Activated CD8-positive, alpha-beta T cell treated with anti-CD3 and anti-CD28 coated beads, Interleukin-2, amount 10 ng/mL, durations not matched to agents 7 days and 5 days (primary cell): Measurements from ENCODE around the gene IDUA. TPM values are rescaled to one million over a fixed set of nuclear protein-coding genes. Genes with fewer than 3 reads are reported as not detected.
"Not testable (repeated sequence)": the region's sequence is repeated elsewhere in the genome, so short reads cannot be mapped to it uniquely, and the experiment has no call there.

Source experiments
- ATAC-seq: fragments of 150-1000 bp; cut with Tn5 transposase; one replicate; pipeline ENCODE4 v1.10.0; 2021; ENCODE audit warnings: moderate library complexity
- CTCF ChIA-PET: fragments of 350-600 bp; sonication (Branson Sonifier 250); formaldehyde crosslinking; loops from one replicate; lab custom pipeline; 2021; ENCODE audit warnings: antibody characterized with exemption; lab: Charles Lee
- POLR2A ChIA-PET: fragments of 350-600 bp; sonication (Branson Sonifier 250); formaldehyde crosslinking; loops from one replicate; lab custom pipeline; 2021; ENCODE audit warnings: antibody characterized with exemption; lab: Charles Lee
- DNase-seq: peaks from one replicate; pipeline ENCODE4 v3.0.0-alpha.2; 2020
- H3K27ac Mint-ChIP-seq: one replicate; pipeline ENCODE4 v1.8.0; 2021; ENCODE audit warnings: mild to moderate bottlenecking, mixed read lengths
- H3K27me3 Mint-ChIP-seq: one replicate; pipeline ENCODE4 v1.8.0; 2021; ENCODE audit warnings: low read depth, mixed read lengths
- H3K36me3 Mint-ChIP-seq: one replicate; pipeline ENCODE4 v1.8.0; 2021; ENCODE audit warnings: low read depth, mixed read lengths
- H3K4me1 Mint-ChIP-seq: one replicate; pipeline ENCODE4 v1.8.0; 2021; ENCODE audit warnings: low read depth, mixed read lengths
- H3K4me3 Mint-ChIP-seq: one replicate; pipeline ENCODE4 v1.8.0; 2021; ENCODE audit warnings: mild to moderate bottlenecking, mixed read lengths
- H3K9me3 Mint-ChIP-seq: one replicate; pipeline ENCODE4 v1.8.0; 2022; ENCODE audit warnings: mixed read lengths; ENCODE audit not compliant: insufficient read depth
- total RNA-seq, 2 experiments: library from RNA; stranded (reverse); gene quantifications; one replicate each; pipeline ENCODE4 v1.2.3, GENCODE V29; 2021

Gene IDUA
- total RNA-seq, 2 experiments from 2014 or later, result 19.0 to 20.9 TPM

DNA sequence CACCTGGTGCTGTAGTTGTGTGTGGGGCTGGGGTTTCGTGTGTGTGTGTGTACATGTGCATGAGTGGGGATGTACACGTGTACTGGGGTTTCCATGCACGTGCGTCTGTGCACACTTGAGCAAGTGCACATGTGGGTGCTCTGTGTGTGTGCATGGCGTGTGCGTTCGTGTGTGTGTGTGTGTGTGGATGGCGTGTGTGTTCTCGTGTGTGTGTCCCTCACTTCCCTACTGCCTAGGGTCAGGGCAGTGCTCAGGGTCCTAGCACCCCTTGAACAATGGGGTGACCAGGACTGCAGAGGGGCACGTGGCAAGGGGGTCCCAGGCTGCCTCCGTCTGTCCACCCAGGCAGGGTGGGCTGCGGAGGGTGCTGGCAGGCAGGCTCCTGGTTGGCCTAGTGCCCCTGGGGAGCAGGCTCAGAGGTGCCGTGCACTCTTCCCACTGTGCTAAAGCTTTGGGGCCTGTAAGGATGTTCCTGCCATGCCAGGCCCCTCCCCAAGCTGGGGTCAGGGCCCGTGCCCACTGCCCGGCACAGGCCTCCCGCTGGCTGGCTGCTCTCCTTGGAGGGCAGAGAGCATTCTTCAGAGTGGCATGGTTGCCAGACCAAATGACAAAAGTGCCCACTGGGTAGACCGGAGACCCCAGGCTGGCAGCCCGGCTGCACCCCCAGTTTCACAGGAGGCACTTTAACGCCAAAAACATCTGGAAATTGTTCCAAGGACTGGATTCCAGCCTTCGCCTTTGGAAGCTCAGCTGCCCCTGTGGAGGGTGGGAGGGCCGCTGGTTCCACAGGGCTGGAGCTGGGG is 53.7 kb downstream of the IDUA start:
- CTCF ChIA-PET, result no interaction called here
- no peak for DNase-seq

DNA sequence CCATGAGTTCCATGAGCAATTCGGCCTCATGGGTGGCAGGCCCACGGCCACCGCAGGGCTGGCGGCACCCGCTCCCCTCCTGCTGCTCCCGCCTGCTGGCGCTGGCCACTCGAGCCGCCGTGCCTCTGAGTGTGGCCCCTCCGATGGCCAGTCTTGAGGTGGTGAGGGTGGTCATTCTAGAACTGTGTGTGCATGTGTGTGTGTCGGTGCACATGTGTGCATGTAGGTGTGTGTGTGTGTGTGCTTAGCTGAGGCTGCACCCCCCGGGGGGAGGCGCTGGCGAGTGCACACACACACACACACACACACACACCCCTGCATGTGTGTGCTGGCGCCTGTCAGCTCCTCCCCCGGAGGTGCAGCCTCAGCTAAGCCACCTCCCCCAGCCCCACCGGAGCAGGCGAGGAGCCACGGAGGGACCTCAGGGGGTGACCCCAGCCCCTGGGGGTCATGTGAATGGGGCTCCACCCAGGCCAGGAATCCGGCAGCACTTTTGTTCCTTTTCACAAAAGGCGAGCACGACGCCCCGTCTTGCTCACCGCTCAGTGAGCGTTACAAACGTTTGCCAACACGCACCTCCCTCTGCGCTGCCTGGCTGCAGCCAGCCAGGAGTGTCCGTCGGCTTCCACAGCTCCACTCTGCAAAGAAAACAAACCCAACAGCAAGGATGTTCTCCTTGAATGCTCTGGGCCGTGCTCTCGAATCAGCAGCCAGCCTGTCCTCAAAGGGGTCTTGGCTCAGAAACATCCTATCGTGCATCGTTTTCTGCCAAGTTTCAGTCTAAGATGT is 54.5 kb downstream of the IDUA start:
- CTCF ChIA-PET, result no interaction called here
- no peaks in the 10 kb centered on the region for H3K4me1 Mint-ChIP-seq
- DNase-seq (no peak), ATAC-seq (no peak)
- peaks cover 4% of the 10 kb centered on the region for H3K27me3 Mint-ChIP-seq
- H3K36me3 Mint-ChIP-seq, result no peaks in the 10 kb centered on the region
- no peaks in the 10 kb centered on the region for H3K9me3 Mint-ChIP-seq
- no peak overlapping the region for H3K4me3 Mint-ChIP-seq
- no peak overlapping the region for H3K27ac Mint-ChIP-seq
- POLR2A ChIA-PET, result no interaction called here

More for the DNA sequence above, 53.7 kb downstream of the IDUA start:
- Mint-ChIP-seq H3K27ac (no peak overlapping the region), H3K9me3 (no peaks in the 10 kb centered on the region), H3K27me3 (peaks cover 4% of the 10 kb centered on the region), H3K4me3 (no peak overlapping the region), H3K4me1 (no peaks in the 10 kb centered on the region), H3K36me3 (no peaks in the 10 kb centered on the region)
- ATAC-seq, result no peak
- POLR2A ChIA-PET, result no interaction called here

DNA sequence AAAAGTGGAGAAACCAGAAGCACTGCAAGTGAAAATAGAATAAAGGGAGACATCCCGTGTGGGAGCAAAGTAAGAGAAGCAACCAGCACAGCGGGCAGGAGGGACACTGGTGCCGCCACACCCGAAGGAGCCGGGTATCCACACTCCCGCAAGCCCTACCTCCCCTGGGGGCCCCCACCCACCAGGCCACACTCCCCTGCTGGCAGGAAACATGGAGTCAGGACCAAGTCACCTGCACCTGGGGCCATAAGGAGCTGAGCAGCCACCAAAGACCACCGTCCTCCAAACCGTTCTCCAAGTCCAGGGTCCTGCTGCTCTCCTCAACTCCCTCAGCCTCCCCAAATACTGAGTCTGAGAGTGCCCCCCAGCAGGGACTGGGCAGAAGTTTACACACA is 55.1 kb downstream of the IDUA start:
- H3K4me1 Mint-ChIP-seq, result peaks cover 2% of the 10 kb centered on the region
- ATAC-seq (no peak), DNase-seq (no peak)
- H3K27ac Mint-ChIP-seq, result no peak overlapping the region
- POLR2A ChIA-PET, result no interaction called here
- CTCF ChIA-PET, result no interaction called here
- peaks cover 7% of the 10 kb centered on the region for H3K27me3 Mint-ChIP-seq
- H3K9me3 Mint-ChIP-seq, result no peaks in the 10 kb centered on the region
- H3K36me3 Mint-ChIP-seq, result no peaks in the 10 kb centered on the region
- no peak overlapping the region for H3K4me3 Mint-ChIP-seq

DNA sequence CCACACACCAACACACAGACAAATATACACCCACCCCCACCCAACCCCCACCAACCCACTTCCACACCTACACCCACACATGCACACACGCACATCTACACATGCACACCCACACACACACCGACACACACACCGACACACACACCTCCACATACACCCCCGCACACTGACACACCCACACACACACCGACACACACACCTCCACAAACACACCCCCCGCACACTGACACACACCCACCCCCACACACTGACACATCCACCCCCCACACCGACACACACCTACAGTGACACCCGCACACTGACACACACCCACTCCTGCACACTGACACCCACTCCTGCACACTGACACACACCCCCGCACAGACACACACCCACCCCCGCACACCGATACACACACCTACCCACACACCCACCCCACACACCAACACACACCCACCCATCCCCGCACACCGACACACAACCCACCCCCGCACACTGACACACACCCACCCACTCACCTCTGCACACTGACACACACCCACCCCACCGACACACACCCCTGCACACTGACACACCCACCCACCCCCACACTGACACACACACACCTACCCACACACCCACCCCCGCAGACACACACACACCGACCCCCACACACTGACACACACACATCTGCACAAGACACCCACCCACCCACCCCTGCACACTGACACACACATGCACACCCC is 55.7 kb downstream of the IDUA start:
- Mint-ChIP-seq H3K27ac (no peak overlapping the region), H3K9me3 (no peaks in the 10 kb centered on the region), H3K36me3 (no peaks in the 10 kb centered on the region), H3K4me1 (peaks cover 2% of the 10 kb centered on the region), H3K4me3 (no peak overlapping the region), H3K27me3 (peaks cover 9% of the 10 kb centered on the region)
- POLR2A ChIA-PET, result no interaction called here
- DNase-seq, result no peak
- no peak for ATAC-seq
- CTCF ChIA-PET, result no interaction called here

DNA sequence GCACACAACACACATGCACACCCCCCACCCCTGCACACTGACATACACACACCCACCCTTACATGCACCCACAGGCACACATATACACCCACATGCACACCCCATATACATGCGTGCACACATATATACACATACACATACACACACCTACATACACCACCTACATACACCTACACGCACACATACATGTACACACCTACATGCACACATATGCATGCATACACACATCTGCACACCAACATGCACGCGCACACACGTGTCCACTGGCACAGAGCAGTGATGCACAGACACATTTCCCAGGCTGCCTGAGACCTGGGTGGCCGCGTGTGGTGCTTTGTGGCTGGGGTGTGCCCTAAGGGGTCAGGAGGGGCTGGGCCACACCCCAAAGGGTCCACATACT is 56.3 kb downstream of the IDUA start:
- ChIA-PET POLR2A (no interaction called here), CTCF (no interaction called here)
- peaks cover 2% of the 10 kb centered on the region for H3K4me1 Mint-ChIP-seq
- no peak for ATAC-seq
- H3K36me3 Mint-ChIP-seq, result no peaks in the 10 kb centered on the region
- DNase-seq, result no peak
- H3K27me3 Mint-ChIP-seq, result peaks cover 9% of the 10 kb centered on the region
- no peak overlapping the region for H3K4me3 Mint-ChIP-seq
- H3K27ac Mint-ChIP-seq, result no peak overlapping the region
- no peaks in the 10 kb centered on the region for H3K9me3 Mint-ChIP-seq

DNA sequence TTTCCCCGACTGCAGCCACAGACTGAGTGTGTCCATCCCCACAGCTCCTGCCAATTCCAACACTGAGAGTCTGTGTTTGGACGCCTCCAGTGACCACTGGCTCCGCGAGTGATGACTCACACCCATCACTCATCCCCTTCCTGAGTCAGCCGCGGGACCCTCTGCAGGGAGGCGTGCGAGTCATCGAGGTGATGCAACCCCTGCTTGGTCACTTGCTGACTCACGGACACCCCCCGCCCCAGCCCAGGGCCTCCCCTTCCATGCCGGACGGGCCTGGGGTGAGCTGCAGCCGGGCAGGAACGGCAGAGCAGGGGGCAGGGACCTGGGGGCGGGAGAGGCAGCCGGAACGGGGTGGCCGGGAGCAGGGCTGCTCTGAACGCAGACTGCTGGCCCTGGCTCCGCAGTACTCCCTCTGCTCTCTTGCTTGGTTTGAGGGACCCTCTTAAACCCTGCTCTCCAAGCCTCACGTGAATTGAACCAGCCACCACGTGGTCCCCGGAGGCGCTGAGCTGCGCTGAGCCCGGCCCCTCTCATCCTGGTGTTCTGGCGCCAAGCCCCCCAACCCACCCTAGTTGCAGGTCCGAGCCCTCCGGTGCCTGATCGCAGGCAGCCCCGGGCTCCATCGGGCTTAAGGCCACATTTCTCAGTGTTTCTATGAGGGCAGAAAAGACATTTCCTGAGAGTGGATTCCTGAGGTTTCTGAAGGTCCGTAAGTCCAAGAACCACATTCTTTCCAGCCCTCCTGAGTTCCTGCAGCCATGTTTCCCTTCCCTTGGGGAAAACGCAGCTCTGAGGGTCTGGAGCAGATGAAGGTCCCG is 57.0 kb downstream of the IDUA start:
- no peaks in the 10 kb centered on the region for H3K36me3 Mint-ChIP-seq
- no peaks in the 10 kb centered on the region for H3K9me3 Mint-ChIP-seq
- ATAC-seq (no peak), DNase-seq (no peak)
- peaks cover 2% of the 10 kb centered on the region for H3K4me1 Mint-ChIP-seq
- CTCF ChIA-PET, result no interaction called here
- H3K27ac Mint-ChIP-seq, result no peak overlapping the region
- POLR2A ChIA-PET, result no interaction called here
- H3K4me3 Mint-ChIP-seq, result no peak overlapping the region
- H3K27me3 Mint-ChIP-seq, result peaks cover 9% of the 10 kb centered on the region

GRCh38 chr4:1044469-1045192 is 57.8 kb downstream of the IDUA start:
- Mint-ChIP-seq H3K4me3 (no peak overlapping the region), H3K36me3 (no peaks in the 10 kb centered on the region), H3K27me3 (peaks cover 9% of the 10 kb centered on the region), H3K4me1 (peaks cover 2% of the 10 kb centered on the region), H3K27ac (no peak overlapping the region), H3K9me3 (no peaks in the 10 kb centered on the region)
- CTCF ChIA-PET, result no interaction called here
- POLR2A ChIA-PET, result no interaction called here
- DNase-seq (no peak), ATAC-seq (no peak)

DNA sequence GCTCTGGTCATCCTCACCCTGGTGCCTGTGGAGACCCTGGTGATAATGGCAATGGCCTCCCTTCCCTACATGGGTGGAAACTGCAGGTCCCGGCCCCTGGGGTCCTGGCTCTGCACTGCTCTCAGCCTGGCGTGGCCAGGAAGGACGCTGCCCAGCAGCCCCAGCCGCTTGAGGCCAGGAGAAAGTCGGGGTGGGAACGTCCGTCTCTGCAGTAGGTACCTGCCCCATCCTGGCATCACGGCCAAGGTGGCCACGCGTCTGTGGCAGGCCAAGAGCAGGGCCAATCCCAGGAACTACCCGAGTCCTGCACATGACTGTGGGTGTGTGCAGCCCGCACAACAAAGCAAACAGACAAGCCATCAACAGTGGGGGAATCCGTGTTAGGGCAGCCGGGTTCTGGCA is 58.4 kb downstream of the IDUA start:
- ChIA-PET POLR2A (no interaction called here), CTCF (no interaction called here)
- Mint-ChIP-seq H3K27me3 (peaks cover 9% of the 10 kb centered on the region), H3K27ac (no peak overlapping the region), H3K9me3 (no peaks in the 10 kb centered on the region), H3K4me3 (no peak overlapping the region), H3K36me3 (no peaks in the 10 kb centered on the region), H3K4me1 (peaks cover 2% of the 10 kb centered on the region)
- ATAC-seq (no peak), DNase-seq (no peak)

DNA sequence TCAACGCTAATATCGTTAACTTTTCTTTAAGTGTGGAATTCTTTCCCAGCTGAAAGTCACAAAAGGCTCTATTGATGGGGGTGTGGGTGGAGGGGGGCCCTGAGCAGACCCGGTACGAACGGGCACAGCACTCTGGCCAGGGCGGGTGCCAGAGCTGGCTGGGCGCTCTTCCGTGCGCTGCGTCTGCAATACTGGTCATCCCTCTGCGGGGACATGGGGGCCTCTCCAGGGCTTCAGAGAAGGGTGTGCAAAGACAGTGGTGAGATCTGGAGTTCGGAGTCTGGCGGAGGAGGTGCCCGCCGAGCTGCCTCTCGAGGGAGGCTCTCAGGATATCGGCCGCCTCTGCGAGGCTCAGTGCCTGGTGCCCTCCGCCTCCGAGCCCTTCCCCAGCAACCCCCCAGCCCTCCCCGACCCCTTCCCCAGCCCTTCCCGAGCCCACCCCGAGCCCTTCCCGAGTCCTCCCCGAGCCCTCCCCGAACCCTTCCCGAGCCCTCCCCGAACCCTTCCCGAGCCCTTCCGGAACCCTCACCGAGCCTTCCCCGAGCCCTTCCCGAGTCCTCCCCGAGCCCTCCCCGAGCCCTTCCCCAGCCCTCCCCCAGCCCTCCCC is 58.9 kb downstream of the IDUA start:
- DNase-seq, result no peak
- H3K9me3 Mint-ChIP-seq, result no peaks in the 10 kb centered on the region
- no peak for ATAC-seq
- peaks cover 2% of the 10 kb centered on the region for H3K4me1 Mint-ChIP-seq
- H3K4me3 Mint-ChIP-seq, result no peak overlapping the region
- H3K27me3 Mint-ChIP-seq, result peaks cover 9% of the 10 kb centered on the region
- ChIA-PET POLR2A (no interaction called here), CTCF (no interaction called here)
- H3K36me3 Mint-ChIP-seq, result no peaks in the 10 kb centered on the region
- H3K27ac Mint-ChIP-seq, result no peak overlapping the region

DNA sequence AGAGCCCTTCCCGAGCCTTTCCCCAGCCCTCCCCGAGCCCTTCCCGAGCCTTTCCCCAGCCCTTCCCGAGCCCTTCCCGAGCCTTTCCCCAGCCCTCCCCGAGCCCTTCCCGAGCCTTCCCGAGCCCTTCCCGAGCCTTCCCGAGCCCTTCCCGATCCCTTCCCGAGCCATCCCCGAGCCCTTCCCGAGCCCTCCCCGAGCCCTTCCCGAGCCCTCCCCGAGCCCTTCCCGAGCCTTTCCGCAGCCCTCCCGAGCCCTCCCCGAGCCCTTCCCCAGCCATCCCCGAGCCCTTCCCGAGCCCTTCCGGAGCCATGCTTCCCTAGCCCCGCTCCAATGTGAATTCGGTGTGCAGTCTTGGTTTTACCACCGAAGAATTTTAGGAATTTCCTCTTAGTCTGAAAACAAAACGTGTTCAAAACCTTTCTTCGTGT is 59.8 kb downstream of the IDUA start:
- H3K27me3 Mint-ChIP-seq, ATAC-seq, H3K36me3 Mint-ChIP-seq, H3K4me1 Mint-ChIP-seq, CTCF ChIA-PET, H3K4me3 Mint-ChIP-seq, H3K9me3 Mint-ChIP-seq, DNase-seq: not testable (repeated sequence)
- POLR2A ChIA-PET, result interaction anchor here (1.0 kb wide), 1 partner anchor 18 kb away, joined by 3 read pairs; no protein-coding TSS in a partner anchor
- peak overlapping the region; percentile 2 for H3K27ac Mint-ChIP-seq
